Muscle layer of colon (tissue), 2 donors: ENCODE data around the gene CENPA.
"Not testable (repeated sequence)": the region's sequence is repeated elsewhere in the genome, so short reads cannot be mapped to it uniquely, and the experiment has no call there.

ENCODE experiments used
- H3K27ac ChIP-seq: one replicate; pipeline ENCODE4 v1.7.0; 2013; ENCODE audit warnings: low read depth, mild to moderate bottlenecking, low read length, moderate library complexity
- H3K27me3 ChIP-seq, 2 donors: one replicate each; pipeline ENCODE4 v1.7.0; 2013; ENCODE audit warnings: low read length in 2 of 2, mild to moderate bottlenecking in 2 of 2; ENCODE audit not compliant: insufficient read depth in 2 of 2, control insufficient read depth in 1 of 2
- H3K36me3 ChIP-seq: one replicate; pipeline ENCODE4 v1.7.0; 2013; ENCODE audit warnings: mild to moderate bottlenecking, low read length; ENCODE audit not compliant: insufficient read depth
- H3K4me1 ChIP-seq: one replicate; pipeline ENCODE4 v1.7.0; 2013; ENCODE audit warnings: mild to moderate bottlenecking, low read length; ENCODE audit not compliant: insufficient read depth
- H3K4me3 ChIP-seq, 2 donors: one replicate each; pipeline ENCODE4 v1.7.0; 2013; ENCODE audit warnings: low read length in 2 of 2, low read depth in 1 of 2, mild to moderate bottlenecking in 1 of 2, moderate library complexity in 1 of 2
- H3K9ac ChIP-seq: one replicate; pipeline ENCODE4 v1.7.0; 2013; ENCODE audit warnings: low read length
- H3K9me3 ChIP-seq: one replicate; pipeline ENCODE4 v1.7.0; 2013; ENCODE audit warnings: mild to moderate bottlenecking, low read length
- donor health status: abdominal sarcoma.
- donor health status: Adenocarcinoma of cecum.

Gene CENPA

DNA sequence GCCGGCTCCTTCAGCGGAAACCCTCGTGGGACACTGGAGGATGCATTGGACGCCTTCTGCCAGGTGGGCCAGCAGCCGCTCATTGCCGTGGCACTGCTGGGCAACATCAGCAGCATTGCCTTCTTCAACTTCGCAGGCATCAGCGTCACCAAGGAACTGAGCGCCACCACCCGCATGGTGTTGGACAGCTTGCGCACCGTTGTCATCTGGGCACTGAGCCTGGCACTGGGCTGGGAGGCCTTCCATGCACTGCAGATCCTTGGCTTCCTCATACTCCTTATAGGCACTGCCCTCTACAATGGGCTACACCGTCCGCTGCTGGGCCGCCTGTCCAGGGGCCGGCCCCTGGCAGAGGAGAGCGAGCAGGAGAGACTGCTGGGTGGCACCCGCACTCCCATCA, 7.8 kb upstream of the CENPA start:
- H3K9ac ChIP-seq: no peak overlapping the region
- H3K4me3 ChIP-seq: no peak overlapping the region
- H3K27me3 ChIP-seq: no peaks in the 10 kb centered on the region
- H3K36me3 ChIP-seq: peaks cover 62% of the 10 kb centered on the region
- H3K4me1 ChIP-seq: no peaks in the 10 kb centered on the region
- H3K27ac ChIP-seq: no peak overlapping the region
- no peaks in the 10 kb centered on the region for H3K9me3 ChIP-seq

DNA sequence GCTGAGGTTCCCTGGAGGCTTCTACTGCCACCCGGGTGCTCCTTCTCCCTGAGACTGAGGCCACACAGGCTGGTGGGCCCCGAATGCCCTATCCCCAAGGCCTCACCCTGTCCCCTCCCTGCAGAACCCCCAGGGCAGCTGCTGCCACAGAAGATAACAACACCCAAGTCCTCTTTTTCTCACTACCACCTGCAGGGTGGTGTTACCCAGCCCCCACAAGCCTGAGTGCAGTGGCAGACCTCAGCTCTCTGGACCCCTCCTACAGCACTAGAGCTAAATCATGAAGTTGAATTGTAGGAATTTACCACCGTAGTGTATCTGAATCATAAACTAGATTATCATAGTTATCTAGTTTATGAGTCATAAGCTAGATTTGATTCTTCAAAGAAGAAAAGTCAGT, 7.3 kb upstream of the CENPA start:
- Histone ChIP-seq H3K9me3 (no peaks in the 10 kb centered on the region), H3K4me3 (no peak overlapping the region), H3K27ac (no peak overlapping the region), H3K27me3 (no peaks in the 10 kb centered on the region), H3K4me1 (no peaks in the 10 kb centered on the region), H3K36me3 (peaks cover 62% of the 10 kb centered on the region), H3K9ac (no peak overlapping the region)

DNA sequence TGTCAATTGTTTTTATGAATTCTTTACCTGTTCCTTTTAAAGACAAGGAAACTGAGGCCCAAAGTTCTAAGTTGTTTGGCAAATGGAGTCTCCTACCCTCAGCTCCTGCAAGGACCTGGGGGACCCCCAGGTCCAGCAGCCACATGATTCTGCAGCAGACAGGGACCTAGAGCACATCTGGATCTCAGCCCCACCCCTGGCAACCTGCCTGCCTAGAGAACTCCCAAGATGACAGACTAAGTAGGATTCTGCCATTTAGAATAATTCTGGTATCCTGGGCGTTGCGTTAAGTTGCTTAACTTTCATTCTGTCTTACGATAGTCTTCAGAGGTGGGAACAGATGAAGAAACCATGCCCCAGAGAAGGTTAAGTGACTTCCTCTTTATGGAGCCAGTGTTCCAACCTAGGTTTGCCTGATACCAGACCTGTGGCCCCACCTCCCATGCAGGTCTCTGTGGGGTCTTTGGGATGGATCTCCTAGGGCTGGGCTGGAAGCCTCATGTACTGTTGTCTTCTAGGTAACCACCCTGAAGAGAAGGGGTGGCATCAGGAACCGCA, 5.6 kb upstream of the CENPA start:
- peaks cover 6% of the 10 kb centered on the region for H3K4me1 ChIP-seq
- H3K27me3 ChIP-seq: no peaks in the 10 kb centered on the region
- H3K27ac ChIP-seq: no peak overlapping the region
- no peak overlapping the region for H3K9ac ChIP-seq
- H3K36me3 ChIP-seq: peaks cover 50% of the 10 kb centered on the region
- no peaks in the 10 kb centered on the region for H3K9me3 ChIP-seq
- H3K4me3 ChIP-seq: no peak overlapping the region

DNA sequence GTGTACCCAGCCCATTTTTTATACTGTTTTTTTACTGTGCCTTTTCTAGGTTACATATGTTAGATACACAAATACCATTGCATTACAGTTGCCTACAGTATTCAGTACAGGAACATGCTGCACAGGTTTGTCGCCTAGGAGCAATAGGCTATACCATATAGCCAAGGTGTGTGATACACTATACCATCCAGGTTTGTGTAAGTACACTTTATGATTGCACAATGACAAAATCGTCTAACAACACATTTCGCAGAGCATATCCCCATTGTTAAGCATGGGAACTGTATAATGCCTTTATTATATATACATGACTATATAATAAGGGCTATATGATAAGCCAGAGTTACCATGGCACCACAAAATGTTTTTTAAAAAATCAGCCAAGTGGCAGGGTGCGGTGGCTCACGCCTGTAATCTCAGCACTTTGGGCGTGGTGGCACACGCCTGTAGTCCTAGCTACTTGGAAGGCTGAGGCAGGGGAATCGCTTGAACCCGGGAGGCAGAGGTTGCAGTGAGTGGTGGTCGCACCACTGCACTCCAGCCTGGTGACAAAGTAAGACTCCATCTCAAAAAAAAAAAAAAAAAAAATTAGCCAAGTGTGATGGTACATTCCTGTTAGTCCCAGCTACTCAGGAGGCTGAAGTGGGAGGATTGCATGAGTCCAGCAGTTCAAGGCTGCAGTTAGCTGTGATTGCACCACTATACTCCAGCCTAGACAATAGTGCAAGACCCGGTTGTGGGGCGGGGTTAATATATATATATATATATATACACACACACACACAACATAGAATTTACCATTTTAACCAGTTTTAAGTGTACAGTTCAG, 2.8 kb upstream of the CENPA start:
- Histone ChIP-seq H3K27me3 (no peaks in the 10 kb centered on the region), H3K9ac (no peak overlapping the region)

DNA sequence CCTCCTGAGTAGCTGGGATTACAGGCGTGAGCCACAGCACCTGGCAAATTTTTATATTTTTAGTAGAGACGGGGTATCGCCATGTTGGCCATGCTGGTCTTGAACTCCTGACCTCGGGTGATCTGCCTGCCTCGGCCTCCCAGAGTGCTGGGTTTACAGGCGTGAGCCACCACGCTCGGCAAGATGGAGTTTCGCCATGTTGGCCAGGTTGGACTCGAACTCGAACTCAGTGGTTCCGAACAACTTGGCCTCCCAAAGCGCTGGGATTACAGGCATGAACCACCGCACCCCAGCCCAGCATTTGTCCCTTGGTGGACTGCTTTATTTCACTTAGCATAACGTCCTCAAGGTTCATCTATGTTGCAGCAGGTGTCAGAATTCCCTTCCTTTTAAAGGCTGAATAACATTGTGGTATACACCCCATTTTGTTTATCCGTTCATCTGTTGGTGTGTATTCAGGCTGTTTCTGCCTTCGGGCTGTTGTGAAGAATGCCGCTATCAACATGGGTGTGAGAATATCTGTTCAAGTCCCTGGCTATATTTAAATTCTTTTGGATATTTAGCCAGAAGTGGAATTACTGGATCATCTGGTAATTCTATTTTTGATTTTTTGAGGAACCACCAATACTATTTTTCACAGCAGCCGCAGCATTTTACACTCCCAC, 1.2 kb upstream of the CENPA start:
- Histone ChIP-seq H3K27ac (no peak overlapping the region), H3K9ac (no peak overlapping the region), H3K4me1 (peaks cover 11% of the 10 kb centered on the region), H3K4me3 (peak overlapping the region in 1 of 2 donors; percentile 75), H3K9me3 (no peaks in the 10 kb centered on the region), H3K36me3 (peaks cover 18% of the 10 kb centered on the region), H3K27me3 (peaks cover 0 to 4% of the 10 kb centered on the region in 2 donors)

More for the DNA sequence above, 2.8 kb upstream of the CENPA start:
- no peak overlapping the region for H3K27ac ChIP-seq
- H3K4me1 ChIP-seq: peaks cover 11% of the 10 kb centered on the region
- H3K9me3 ChIP-seq: no peaks in the 10 kb centered on the region
- peaks cover 23% of the 10 kb centered on the region for H3K36me3 ChIP-seq
- H3K4me3 ChIP-seq: no peak overlapping the region

DNA sequence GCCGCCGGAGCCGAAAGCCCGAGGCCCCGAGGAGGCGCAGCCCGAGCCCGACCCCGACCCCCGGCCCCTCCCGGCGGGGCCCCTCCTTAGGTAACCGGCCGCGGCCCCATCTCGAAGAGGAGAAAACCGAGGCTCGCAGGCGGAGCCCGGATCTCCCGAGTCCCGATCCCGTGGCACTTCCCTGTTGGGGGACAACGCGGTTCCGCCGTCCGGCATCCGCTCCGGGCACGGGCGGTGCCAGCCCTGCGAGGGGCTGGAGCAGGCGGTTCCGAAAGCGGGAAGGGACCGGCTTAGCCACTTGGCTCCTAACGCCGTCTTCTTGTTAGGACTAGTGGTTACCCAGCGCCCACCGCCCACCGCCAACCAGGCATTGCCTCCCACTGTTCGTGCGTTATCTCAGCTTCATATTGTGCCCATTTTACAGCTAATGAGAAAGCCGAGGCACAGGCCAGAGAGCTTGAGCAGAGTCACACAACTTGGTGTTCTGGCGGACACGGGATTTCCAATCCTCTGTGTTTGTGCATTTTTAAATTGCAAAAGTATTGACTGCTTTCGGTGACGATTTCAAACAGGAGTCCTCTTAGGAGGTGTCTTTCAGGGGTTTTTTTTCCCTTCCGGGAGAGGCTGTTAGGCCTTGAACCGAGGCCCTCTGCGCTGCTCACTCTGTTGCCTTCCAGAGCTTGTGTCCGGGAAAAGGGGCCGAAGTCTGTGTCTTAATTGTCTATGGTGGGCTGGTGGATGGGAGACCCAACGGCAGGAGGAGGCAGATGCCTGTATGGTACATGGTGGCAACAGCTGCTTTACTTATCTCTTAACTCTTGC, 562 bp downstream of the CENPA start:
- peaks cover 11% of the 10 kb centered on the region for H3K4me1 ChIP-seq
- peak overlapping the region; percentile 71 to 75 for H3K4me3 ChIP-seq
- peaks cover 1% of the 10 kb centered on the region for H3K36me3 ChIP-seq
- H3K9ac ChIP-seq: no peak overlapping the region
- no peak overlapping the region for H3K27ac ChIP-seq
- peaks cover 4% of the 10 kb centered on the region for H3K9me3 ChIP-seq
- H3K27me3 ChIP-seq: peaks cover 0 to 4% of the 10 kb centered on the region in 2 donors

DNA sequence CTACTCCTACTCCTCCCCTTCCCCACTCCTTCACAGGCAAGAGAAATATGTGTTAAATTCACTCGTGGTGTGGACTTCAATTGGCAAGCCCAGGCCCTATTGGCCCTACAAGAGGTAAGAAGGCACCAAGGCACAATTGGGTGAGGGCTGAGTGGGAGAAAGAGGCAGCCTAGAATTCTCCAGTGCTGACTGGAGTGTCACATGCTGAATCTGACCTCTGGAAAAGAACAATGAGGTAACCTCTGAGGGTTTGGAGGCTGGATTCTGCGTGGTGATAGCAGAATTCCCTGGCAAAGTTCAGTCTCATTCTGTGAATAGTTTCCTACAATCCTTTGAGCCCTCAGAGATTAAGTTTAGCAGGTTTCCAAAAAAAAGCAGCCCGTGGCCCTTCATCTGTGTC, 6.9 kb downstream of the CENPA start:
- Histone ChIP-seq H3K9me3 (peaks cover 4% of the 10 kb centered on the region), H3K4me3 (no peak overlapping the region), H3K9ac (no peak overlapping the region), H3K36me3 (no peaks in the 10 kb centered on the region), H3K4me1 (no peaks in the 10 kb centered on the region), H3K27ac (no peak overlapping the region), H3K27me3 (peaks cover 0 to 4% of the 10 kb centered on the region in 2 donors)

DNA sequence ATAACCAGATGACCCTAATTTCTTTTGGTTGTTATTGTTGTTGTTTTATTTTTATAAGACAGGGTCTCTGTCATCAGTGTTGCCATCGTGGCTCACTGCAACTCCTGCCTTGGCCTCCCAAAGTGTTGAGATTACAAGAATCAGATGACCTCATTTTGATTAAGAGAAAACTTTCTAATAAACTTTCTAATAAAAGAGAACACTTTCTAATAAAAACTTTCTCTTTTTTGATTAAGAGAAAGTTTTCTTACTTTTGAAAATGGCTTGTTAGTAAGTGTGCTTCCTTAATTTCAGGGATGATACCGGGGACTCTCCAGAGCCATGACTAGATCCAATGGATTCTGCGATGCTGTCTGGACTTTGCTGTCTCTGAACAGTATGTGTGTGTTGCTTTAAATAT, 7.7 kb downstream of the CENPA start:
- Histone ChIP-seq H3K36me3 (no peaks in the 10 kb centered on the region), H3K27me3 (peaks cover 0 to 4% of the 10 kb centered on the region in 2 donors), H3K9me3 (peaks cover 4% of the 10 kb centered on the region), H3K4me1 (no peaks in the 10 kb centered on the region), H3K4me3 (no peak overlapping the region), H3K27ac (no peak overlapping the region), H3K9ac (no peak overlapping the region)

DNA sequence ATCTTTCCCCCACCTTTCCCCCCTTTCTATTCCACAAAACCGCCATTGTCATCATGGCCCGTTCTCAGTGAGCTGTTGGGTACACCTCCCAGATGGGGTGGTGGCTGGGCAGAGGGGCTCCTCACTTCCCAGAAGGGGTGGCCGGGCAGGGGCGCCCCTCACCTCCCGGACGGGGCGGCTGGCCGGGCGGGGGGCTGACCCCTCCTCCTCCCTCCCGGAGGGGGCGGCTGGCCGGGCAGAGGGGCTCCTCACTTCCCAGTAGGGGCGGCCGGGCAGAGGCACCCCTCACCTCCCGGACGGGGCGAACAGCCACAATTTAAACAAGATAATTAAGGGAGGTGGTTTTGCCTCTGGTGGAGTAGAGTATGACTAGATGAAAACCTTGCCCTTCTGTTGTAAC, 9.3 kb downstream of the CENPA start:
- not testable (repeated sequence) for H3K4me1 ChIP-seq, H3K27me3 ChIP-seq, H3K4me3 ChIP-seq, H3K36me3 ChIP-seq, H3K9me3 ChIP-seq, H3K27ac ChIP-seq, H3K9ac ChIP-seq

DNA sequence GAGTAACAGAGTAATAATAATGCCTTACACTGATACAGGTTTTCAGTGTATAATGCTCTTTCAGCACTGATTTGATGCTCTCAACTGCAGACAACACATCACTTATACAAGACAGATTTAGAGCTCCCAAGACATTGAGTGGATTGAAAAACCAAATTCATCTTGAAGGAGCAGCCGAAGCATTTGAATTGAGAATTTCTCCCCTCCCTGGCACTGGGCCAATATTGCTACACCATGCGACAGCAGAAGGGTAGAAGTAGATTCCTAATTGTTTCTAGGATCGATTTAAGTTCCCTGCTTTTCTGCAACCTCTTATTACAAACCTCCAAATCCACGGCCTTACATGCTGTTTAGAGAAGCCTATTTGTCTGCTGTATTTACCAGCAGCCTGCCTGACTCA, 15.5 kb downstream of the CENPA start:
- no peak overlapping the region for H3K9ac ChIP-seq
- no peaks in the 10 kb centered on the region for H3K27me3 ChIP-seq
- H3K9me3 ChIP-seq: no peaks in the 10 kb centered on the region
- H3K4me1 ChIP-seq: no peaks in the 10 kb centered on the region
- H3K4me3 ChIP-seq: no peak overlapping the region
- no peaks in the 10 kb centered on the region for H3K36me3 ChIP-seq
- H3K27ac ChIP-seq: no peak overlapping the region

DNA sequence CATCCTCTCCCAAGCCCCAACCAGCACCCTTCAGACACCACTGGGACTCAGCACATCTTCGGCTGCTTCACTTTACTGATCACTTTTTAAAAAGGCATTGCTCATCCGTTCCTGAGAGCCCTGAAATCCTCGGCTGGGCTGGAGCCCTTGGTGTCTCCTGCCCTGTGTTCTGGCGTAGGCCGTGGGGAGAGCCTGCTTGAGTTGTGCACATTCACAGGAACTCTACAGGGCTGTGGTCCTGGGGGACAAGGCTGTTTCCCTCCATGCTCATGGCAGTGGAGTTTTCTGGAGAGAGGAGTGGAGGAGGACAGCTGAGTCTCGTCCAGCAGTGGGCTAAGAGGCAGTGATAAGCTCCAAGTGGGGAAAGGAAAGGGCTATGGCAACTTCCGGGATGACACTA, 15.9 kb downstream of the CENPA start:
- Histone ChIP-seq H3K27me3 (no peaks in the 10 kb centered on the region), H3K9ac (no peak overlapping the region), H3K27ac (no peak overlapping the region), H3K4me3 (no peak overlapping the region), H3K36me3 (no peaks in the 10 kb centered on the region), H3K4me1 (no peaks in the 10 kb centered on the region), H3K9me3 (no peaks in the 10 kb centered on the region)
